Gastroesophageal sphincter (tissue), 4 donors: ENCODE measurements around the gene SIRPA. TPM values are rescaled to one million over a fixed set of nuclear protein-coding genes. Genes with fewer than 3 reads are reported as not detected.

Experiments used
- ATAC-seq: fragments of 150-250 bp; one replicate; pipeline ENCODE4 v1.9.1; 2016; ENCODE audit warnings: mild to moderate bottlenecking, moderate library complexity
- H3K27ac ChIP-seq, 4 donors: fragments of 200-600 bp; sonication (generic) in 3 of 4; 1 replicate in 3 of 4; 2 replicates in 1 of 4; pipeline ENCODE4 v1.5.1; 2016 to 2019
- H3K27me3 ChIP-seq: fragments of 200-600 bp; sonication (generic); one replicate; pipeline ENCODE4 v1.5.1; 2019
- H3K36me3 ChIP-seq, 2 donors: fragments of 200-600 bp; sonication (generic); one replicate each; pipeline ENCODE4 v1.5.1; 2019; ENCODE audit warnings: control low read depth in 1 of 2
- H3K4me1 ChIP-seq, 3 donors: fragments of 200-600 bp; sonication (generic); 1 replicate in 2 of 3; 2 replicates in 1 of 3; pipeline ENCODE4 v1.5.1; 2016 to 2019; ENCODE audit warnings: control low read depth in 2 of 3
- H3K4me3 ChIP-seq, 2 donors: fragments of 200-600 bp; sonication (generic); one replicate each; pipeline ENCODE4 v1.5.1; 2019; ENCODE audit warnings: mild to moderate bottlenecking in 1 of 2, moderate library complexity in 1 of 2
- H3K9me3 ChIP-seq, 3 donors: fragments of 200-600 bp; sonication (generic); one replicate each; pipeline ENCODE4 v1.5.1; 2017 to 2019; ENCODE audit warnings: control low read depth in 2 of 3
- CTCF ChIP-seq, 4 experiments: fragments of 200-600 bp in 2 of 4; fragments of 450-650 bp in 2 of 4; sonication (generic) in 1 of 4; IDR thresholded peaks; one replicate each; pipeline ENCODE4 v1.5.1; 2017 to 2019; ENCODE audit warnings: antibody characterized with exemption in 4 of 4, mild to moderate bottlenecking in 2 of 4, moderate library complexity in 2 of 4
- EP300 ChIP-seq: sonication (generic); formaldehyde crosslinking; IDR thresholded peaks from one replicate; pipeline ENCODE4 v1.6.1; 2017; ENCODE audit warnings: antibody characterized with exemption, mild to moderate bottlenecking
- POLR2A ChIP-seq, 2 donors: fragments of 450-650 bp; IDR thresholded peaks; one replicate each; pipeline ENCODE4 v1.6.1; 2017; ENCODE audit warnings: antibody characterized with exemption in 2 of 2, mild to moderate bottlenecking in 2 of 2, moderate library complexity in 1 of 2
- POLR2AphosphoS5 ChIP-seq: sonication (generic); formaldehyde crosslinking; IDR thresholded peaks from one replicate; pipeline ENCODE4 v1.6.1; 2017; ENCODE audit warnings: antibody characterized with exemption
- WGBS, 2 donors: methylation state at CpG; one replicate each; pipeline ENCODE4 v1.1.5; 2018; ENCODE audit warnings: low coverage in 1 of 2; 5-methylcytosine and 5-hydroxymethylcytosine counted together
- total RNA-seq, 4 donors: library from RNA; depleted of rRNA; stranded (reverse); fragments of >200 nt; gene quantifications; one replicate each; pipeline ENCODE4 v1.1.0, GENCODE V29; 2016

The SIRPA gene
- total RNA-seq, 4 donors from 2014 or later: 11.7 to 31.7 (median 27.4) TPM

- TF ChIP-seq POLR2A (IDR thresholded peaks at IDR 0.05) (no peak), POLR2AphosphoS5 (no peak), EP300 (no peak), CTCF (IDR thresholded peaks at IDR 0.05) (no peak)
- no peaks in the 10 kb centered on the region for H3K9me3 ChIP-seq
- H3K4me3 ChIP-seq: no peak overlapping the region
- H3K36me3 ChIP-seq: peaks cover 0 to 57% of the 10 kb centered on the region in 2 donors
- ATAC-seq: no peak
- H3K27me3 ChIP-seq: no peaks in the 10 kb centered on the region
- H3K4me1 ChIP-seq: peaks cover 0 to 15% (median 0%) of the 10 kb centered on the region in 3 donors
- WGBS, 2 donors: 83 to 90% methylated on average over 6 to 7 of the region's 7 CpGs
- no peak overlapping the region for H3K27ac ChIP-seq
Measured at GRCh38 chr20:1928782-1929181, 33.6 kb downstream of the SIRPA start.

DNA sequence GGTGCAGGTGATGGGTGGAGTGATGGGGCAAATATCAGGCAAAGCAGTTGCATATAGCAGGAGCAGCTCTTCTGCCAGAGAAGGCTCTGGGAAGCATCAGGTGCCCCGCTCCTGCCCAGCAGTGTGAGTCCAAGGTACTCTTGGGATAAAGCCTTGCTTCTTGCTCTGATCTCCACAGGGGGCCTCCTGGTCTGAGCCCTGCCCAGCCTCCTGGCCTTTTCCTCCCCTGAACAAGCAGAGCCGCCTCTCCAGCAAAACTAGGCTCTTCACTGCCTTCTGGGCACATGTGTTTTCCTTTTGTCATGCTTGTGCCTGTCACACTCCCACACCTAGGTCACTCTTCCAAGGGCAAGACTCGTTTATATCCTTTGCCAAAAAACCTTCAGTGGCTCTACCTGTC lies 34.3 kb downstream of the SIRPA start:
- TF ChIP-seq CTCF (IDR thresholded peaks at IDR 0.05) (no peak), POLR2A (IDR thresholded peaks at IDR 0.05) (no peak), POLR2AphosphoS5 (no peak), EP300 (no peak)
- Histone ChIP-seq H3K27ac (no peak overlapping the region), H3K27me3 (no peaks in the 10 kb centered on the region), H3K9me3 (no peaks in the 10 kb centered on the region), H3K36me3 (peaks cover 0 to 50% of the 10 kb centered on the region in 2 donors), H3K4me3 (no peak overlapping the region), H3K4me1 (peaks cover 0 to 20% (median 0%) of the 10 kb centered on the region in 3 donors)
- WGBS, 2 donors: 78 to 91% methylated on average over 2 to 3 of the region's 3 CpGs
- ATAC-seq: no peak

- Histone ChIP-seq H3K27me3 (no peaks in the 10 kb centered on the region), H3K27ac (no peak overlapping the region), H3K9me3 (no peaks in the 10 kb centered on the region), H3K4me3 (no peak overlapping the region), H3K36me3 (peaks cover 0 to 49% of the 10 kb centered on the region in 2 donors), H3K4me1 (peaks cover 0 to 27% (median 3%) of the 10 kb centered on the region in 3 donors)
- 82 to 100% methylated on average over 1 to 3 of the region's 6 CpGs for WGBS, 2 donors
- no peak for ATAC-seq
- TF ChIP-seq CTCF (IDR thresholded peaks at IDR 0.05) (no peak), EP300 (no peak), POLR2A (IDR thresholded peaks at IDR 0.05) (no peak), POLR2AphosphoS5 (no peak)
Measured at GRCh38 chr20:1930165-1930564, 35.0 kb downstream of the SIRPA start.

- Histone ChIP-seq H3K4me1 (peaks cover 0 to 21% (median 5%) of the 10 kb centered on the region in 3 donors), H3K27me3 (no peaks in the 10 kb centered on the region), H3K9me3 (no peaks in the 10 kb centered on the region), H3K4me3 (no peak overlapping the region), H3K27ac (no peak overlapping the region), H3K36me3 (peaks cover 0 to 53% of the 10 kb centered on the region in 2 donors)
- WGBS, 2 donors: 67 to 83% methylated on average over 2 of the region's 5 CpGs
- no peak for ATAC-seq
- no peak for TF ChIP-seq POLR2AphosphoS5
- no peak for TF ChIP-seq CTCF (IDR thresholded peaks at IDR 0.05)
- no peak for TF ChIP-seq EP300
- no peak for TF ChIP-seq POLR2A (IDR thresholded peaks at IDR 0.05)
Measured at GRCh38 chr20:1931830-1932229, 36.6 kb downstream of the SIRPA start.

DNA sequence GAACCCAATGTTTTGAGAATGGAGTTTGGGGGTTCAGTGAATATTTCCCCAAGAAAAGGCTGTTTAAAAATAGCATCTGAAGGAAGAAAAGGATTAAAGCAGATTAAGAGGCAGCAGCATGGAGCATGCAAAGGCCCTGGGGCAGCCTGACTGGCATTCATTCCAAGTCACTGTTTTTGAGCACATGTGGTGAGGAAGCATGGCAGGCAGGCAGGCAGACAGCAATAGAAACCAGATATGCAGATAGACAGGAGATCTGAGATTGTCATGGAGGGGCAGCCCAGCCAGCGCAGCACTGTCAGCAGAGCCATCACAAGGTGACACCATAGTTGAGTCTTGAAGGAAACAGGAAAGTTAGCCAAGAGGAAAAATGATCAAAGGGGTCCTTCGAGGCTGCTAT lies 37.8 kb downstream of the SIRPA start:
- no peaks in the 10 kb centered on the region for H3K9me3 ChIP-seq

More for the DNA sequence above, 37.8 kb downstream of the SIRPA start:
- Histone ChIP-seq H3K4me3 (no peak overlapping the region), H3K36me3 (peaks cover 0 to 57% of the 10 kb centered on the region in 2 donors), H3K27ac (no peak overlapping the region), H3K4me1 (peaks cover 0 to 21% (median 5%) of the 10 kb centered on the region in 3 donors), H3K27me3 (no peaks in the 10 kb centered on the region)
- TF ChIP-seq CTCF (IDR thresholded peaks at IDR 0.05) (no peak), POLR2AphosphoS5 (no peak), EP300 (no peak), POLR2A (IDR thresholded peaks at IDR 0.05) (no peak)
- no peak for ATAC-seq
- WGBS, 2 donors: 77% methylated on average over 2 of the region's 2 CpGs; no CpG with 5 or more reads in 1 of the 2 donors
